NB4 (cell line): Measurements from ENCODE around the gene INPP5A.

Source experiments
- DNase-seq: peaks from one replicate; pipeline ENCODE4 v3.0.0; 2010; ENCODE audit warnings: low read depth
- H3K4me3 ChIP-seq: one replicate; pipeline ENCODE4 v1.5.1; 2011; ENCODE audit warnings: mild to moderate bottlenecking, low read depth, low read length, moderate library complexity
- CTCF ChIP-seq: IDR thresholded peaks from one replicate; pipeline ENCODE4 v1.5.1; 2012; ENCODE audit warnings: low read depth, low read length
- MAX ChIP-seq: IDR thresholded peaks from 2 replicates; pipeline ENCODE4 v1.6.1; 2011; ENCODE audit warnings: low read depth, low read length
- MYC ChIP-seq: IDR thresholded peaks from 2 replicates; pipeline ENCODE4 v1.6.1; 2011; ENCODE audit warnings: low read depth, low read length
- POLR2A ChIP-seq: IDR thresholded peaks from 2 replicates; pipeline ENCODE4 v1.6.1; 2011; ENCODE audit warnings: mild to moderate bottlenecking; ENCODE audit not compliant: insufficient read length; ENCODE audit errors: extremely low read depth

The INPP5A gene

GRCh38 chr10:132527339-132528063, 10.1 kb upstream of the INPP5A start:
- TF ChIP-seq CTCF (no peak), POLR2A (no peak), MAX (no peak), MYC (no peak)
- no peak for DNase-seq
- H3K4me3 ChIP-seq, result no peak overlapping the region

- H3K4me3 ChIP-seq, result no peak overlapping the region
- TF ChIP-seq CTCF (no peak), POLR2A (no peak), MYC (no peak), MAX (no peak)
- DNase-seq, result no peak
Measured at GRCh38 chr10:132528064-132528691, 9.4 kb upstream of the INPP5A start.

GRCh38 chr10:132532179-132532578, 5.4 kb upstream of the INPP5A start:
- no peak overlapping the region for H3K4me3 ChIP-seq
- no peak for DNase-seq
- TF ChIP-seq MAX (no peak), MYC (no peak), POLR2A (no peak), CTCF (no peak)

GRCh38 chr10:132532749-132533560, 4.6 kb upstream of the INPP5A start:
- no peak for DNase-seq
- no peak overlapping the region for H3K4me3 ChIP-seq
- TF ChIP-seq POLR2A, result no peak
- no peak for TF ChIP-seq MAX
- TF ChIP-seq MYC, result no peak
- no peak for TF ChIP-seq CTCF

- DNase-seq, result no peak
- H3K4me3 ChIP-seq, result no peak overlapping the region
- TF ChIP-seq CTCF, result no peak
- TF ChIP-seq POLR2A, result no peak
- no peak for TF ChIP-seq MYC
- no peak for TF ChIP-seq MAX
Measured at GRCh38 chr10:132533571-132534260, 3.9 kb upstream of the INPP5A start.
